GM21360 (cell line): ENCODE results near the gene DAB2IP.

Experiments used
- ATAC-seq: cut with Tn5 transposase; IDR thresholded peaks from one replicate; pipeline ENCODE4 v1.9.1; 2021; ENCODE audit warnings: mild to moderate bottlenecking, moderate library complexity; ENCODE audit not compliant: unreplicated experiment

The DAB2IP gene

GRCh38 chr9:121773286-121773953 lies 122.0 kb downstream of the DAB2IP start:
- ATAC-seq = no peak

GRCh38 chr9:121773954-121774714 lies 122.7 kb downstream of the DAB2IP start:
- no peak for ATAC-seq

- no peak for ATAC-seq
These were observed 123.5 kb downstream of the DAB2IP start for GRCh38 chr9:121774715-121775613.

- no peak for ATAC-seq
These were observed 124.7 kb downstream of the DAB2IP start for GRCh38 chr9:121776001-121776738.

- ATAC-seq = no peak
These were observed 125.6 kb downstream of the DAB2IP start for GRCh38 chr9:121776739-121777637.

GRCh38 chr9:121778252-121779225 lies 127.1 kb downstream of the DAB2IP start:
- no peak for ATAC-seq

- ATAC-seq = no peak
These were observed 128.1 kb downstream of the DAB2IP start for GRCh38 chr9:121779381-121780117.

- no peak for ATAC-seq
These were observed 129.0 kb downstream of the DAB2IP start for GRCh38 chr9:121780177-121781040.

- ATAC-seq = no peak
These were observed 129.7 kb downstream of the DAB2IP start for GRCh38 chr9:121781145-121781548.

- ATAC-seq = no peak
These were observed 130.4 kb downstream of the DAB2IP start for GRCh38 chr9:121781701-121782464.

GRCh38 chr9:121782514-121783110 lies 131.2 kb downstream of the DAB2IP start:
- no peak for ATAC-seq

GRCh38 chr9:121783111-121783510 lies 131.7 kb downstream of the DAB2IP start:
- ATAC-seq = no peak

- no peak for ATAC-seq
These were observed 132.4 kb downstream of the DAB2IP start for GRCh38 chr9:121783521-121784507.

GRCh38 chr9:121784731-121785411 lies 133.4 kb downstream of the DAB2IP start:
- ATAC-seq = no peak
